HCEC 1CT (cell line): ENCODE measurements around the gene C3orf20.

Experiments used
- DNase-seq: peaks from one replicate; pipeline ENCODE4 v3.0.0-alpha.2; 2017

Gene C3orf20

GRCh38 chr3:14821151-14821550, 146.2 kb downstream of the C3orf20 start:
- no peak for DNase-seq

- no peak for DNase-seq
These were observed 147.2 kb downstream of the C3orf20 start for GRCh38 chr3:14822134-14822533.
